Measurements from ENCODE around the gene SIRPA. TPM values are rescaled to one million over a fixed set of nuclear protein-coding genes. Genes with fewer than 3 reads are reported as not detected.

Gene SIRPA
- total and polyA plus RNA-seq, 2 of the 8 experiments (the other 6 are each of a cell fraction or from before 2014, with no cell fraction given): 3.9 to 4.3 TPM

DNA sequence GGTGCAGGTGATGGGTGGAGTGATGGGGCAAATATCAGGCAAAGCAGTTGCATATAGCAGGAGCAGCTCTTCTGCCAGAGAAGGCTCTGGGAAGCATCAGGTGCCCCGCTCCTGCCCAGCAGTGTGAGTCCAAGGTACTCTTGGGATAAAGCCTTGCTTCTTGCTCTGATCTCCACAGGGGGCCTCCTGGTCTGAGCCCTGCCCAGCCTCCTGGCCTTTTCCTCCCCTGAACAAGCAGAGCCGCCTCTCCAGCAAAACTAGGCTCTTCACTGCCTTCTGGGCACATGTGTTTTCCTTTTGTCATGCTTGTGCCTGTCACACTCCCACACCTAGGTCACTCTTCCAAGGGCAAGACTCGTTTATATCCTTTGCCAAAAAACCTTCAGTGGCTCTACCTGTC, 34.3 kb downstream of the SIRPA start:
- Histone ChIP-seq H3K79me1 (ENCODE audit: low read depth, low read length) (no peaks in the 10 kb centered on the region), H4K20me1 (replicated peaks in 1 of 2; ENCODE audit: control insufficient read depth in 1 of 2, insufficient read depth in 2 of 2, low read length in 2 of 2) (no peaks in the 10 kb centered on the region), H3K27me3 (replicated peaks in 1 of 4; ENCODE audit: control insufficient read depth in 3 of 4, extremely low read depth in 1 of 4, insufficient read depth in 3 of 4, low read length in 3 of 4) (no peaks in the 10 kb centered on the region), H3K4ac (replicated peaks; ENCODE audit: insufficient read length, low read depth, low read length) (no peak overlapping the region), H3K23ac (ENCODE audit: insufficient read length) (no peak overlapping the region), H3K27ac (ENCODE audit: low read depth, low read length) (no peak overlapping the region), H2BK5ac (ENCODE audit: low read depth, low read length) (0 out of 2 replicates have a peak overlapping the region, but pooled peaks have one; percentile 28), H4K8ac (ENCODE audit: extremely low read depth, insufficient read depth, low read length) (no peak overlapping the region), H2AFZ (ENCODE audit: low read length) (no peak overlapping the region), H4K91ac (replicated peaks; ENCODE audit: insufficient read length, low read length) (no peak overlapping the region), H3K9ac (replicated peaks in 1 of 4; ENCODE audit: extremely low read depth in 1 of 4, low read depth in 3 of 4, low read length in 3 of 4) (no peak overlapping the region), H3K56ac (replicated peaks; ENCODE audit: insufficient read length, low read depth, low read length) (no peak overlapping the region), H3K4me3 (ENCODE audit: extremely low read depth in 1 of 4, insufficient read depth in 2 of 4, low read depth in 3 of 4, low read length in 4 of 4) (no peak overlapping the region), H2BK12ac (ENCODE audit: low read depth, low read length) (peak overlapping the region; percentile 4; the same call in 1 of the 2 replicates), H2BK120ac (replicated peaks; ENCODE audit: low read depth, low read length) (no peak overlapping the region), H3K18ac (ENCODE audit: extremely low read depth, low read length) (no peak overlapping the region), H4K5ac (ENCODE audit: insufficient read length, low read depth, low read length) (no peak overlapping the region), H3K23me2 (ENCODE audit: low read depth, low read length) (no peaks in the 10 kb centered on the region), H3K36me3 (ENCODE audit: control insufficient read depth in 2 of 4, insufficient read depth in 4 of 4, low read length in 3 of 4) (no peaks in the 10 kb centered on the region), H3K9me3 (ENCODE audit: insufficient read depth in 2 of 2, low read depth in 1 of 2, low read length in 1 of 2) (no peaks in the 10 kb centered on the region), H2AK5ac (ENCODE audit: low read depth, low read length) (no peak overlapping the region), H3K14ac (ENCODE audit: insufficient read length) (no peak overlapping the region), H2BK15ac (ENCODE audit: low read length) (no peak overlapping the region), H3K4me1 (replicated peaks in 1 of 4; ENCODE audit: control insufficient read depth in 3 of 4, insufficient read depth in 4 of 4, low read length in 3 of 4) (peaks cover 0 to 6% (median 2%) of the 10 kb centered on the region in 4 experiments; a peak in 5 of 7 replicates), H3K4me2 (ENCODE audit: insufficient read depth in 1 of 2, low read depth in 2 of 2, low read length in 2 of 2) (no peak overlapping the region), H2BK20ac (ENCODE audit: low read length) (no peak overlapping the region), H3K79me2 (ENCODE audit: control insufficient read depth in 1 of 2, insufficient read depth in 2 of 2, low read length in 2 of 2) (no peaks in the 10 kb centered on the region)
- WGBS, 2 experiments (ENCODE audit: extremely low coverage in 1 of 2, insufficient coverage in 1 of 2, insufficient read length in 1 of 2, insufficient replicate concordance in 2 of 2, low coverage in 1 of 2, low lambda C conversion rate in 2 of 2, missing lambda C conversion rate in 1 of 2): 96% methylated on average over 3 of the region's 3 CpGs; no CpG with 5 or more reads in 1 of the 2 experiments
- TF ChIP-seq CEBPB (IDR thresholded peaks at IDR 0.05; ENCODE audit: low read depth, low read length): no peak
- FAIRE-seq (no peak), DNase-seq (ENCODE audit: low read depth in 1 of 2, low spot score in 2 of 2) (no peak)
- POLR2A ChIA-PET (ENCODE audit: partially characterized antibody): no interaction called here
- CTCF ChIA-PET (ENCODE audit: partially characterized antibody): interaction anchor here (0.7 kb wide), 1 partner anchor 19 kb away, joined by 3 read pairs; no protein-coding TSS in a partner anchor
